CD4-positive, alpha-beta T cell (primary cell): ENCODE data around the gene PITPNC1. TPM values are rescaled to one million over a fixed set of nuclear protein-coding genes. Genes with fewer than 3 reads are reported as not detected.

Experiments
- ATAC-seq: fragments of 200-7000 bp; cut with Tn5 transposase; one replicate; pipeline ENCODE4 v1.10.0; 2022; ENCODE audit warnings: mild to moderate bottlenecking; ENCODE audit not compliant: poor library complexity
- CTCF ChIA-PET: fragments of 350-600 bp; sonication (Branson Sonifier 250); formaldehyde crosslinking; loops from one replicate; lab custom pipeline; 2021; ENCODE audit warnings: antibody characterized with exemption, inconsistent platforms; lab: Charles Lee
- POLR2A ChIA-PET: fragments of 350-600 bp; sonication (Branson Sonifier 250); formaldehyde crosslinking; loops from one replicate; lab custom pipeline; 2021; ENCODE audit warnings: antibody characterized with exemption, inconsistent platforms; lab: Charles Lee
- DNase-seq, 14 experiments: peaks; one replicate each; pipeline ENCODE4 v3.0.0-alpha.2; 2013 to 2020; ENCODE audit warnings: mixed read lengths in 2 of 14
- H3K27ac ChIP-seq, 2 donors: one replicate each; pipeline versions ENCODE4 v1.5.1 to v1.7.0; 2013; ENCODE audit warnings: low read length in 2 of 2, low read depth in 1 of 2, mild to moderate bottlenecking in 1 of 2
- H3K27me3 ChIP-seq, 2 experiments: 1 replicate in 1 of 2; 2 replicates in 1 of 2; pipeline versions ENCODE4 v1.6.1 to v1.7.0; 2013; ENCODE audit warnings: low read length in 2 of 2, control low read depth in 1 of 2, mild to moderate bottlenecking in 1 of 2, moderate library complexity in 1 of 2; ENCODE audit not compliant: insufficient read depth in 2 of 2, control insufficient read depth in 1 of 2
- H3K36me3 ChIP-seq: one replicate; pipeline ENCODE4 v1.6.1; 2013; ENCODE audit warnings: low read length, control low read depth; ENCODE audit not compliant: insufficient read depth
- H3K4me1 ChIP-seq: one replicate; pipeline ENCODE4 v1.6.1; 2013; ENCODE audit warnings: low read length, control low read depth; ENCODE audit not compliant: insufficient read depth
- H3K4me3 ChIP-seq: one replicate; pipeline ENCODE4 v1.5.1; 2013; ENCODE audit warnings: mild to moderate bottlenecking, low read length, moderate library complexity
- H3K9me3 ChIP-seq, 2 experiments: 1 replicate in 1 of 2; 2 replicates in 1 of 2; pipeline versions ENCODE4 v1.6.1 to v1.7.0; 2013; ENCODE audit warnings: low read length in 2 of 2, mild to moderate bottlenecking in 2 of 2, control low read depth in 1 of 2, moderate library complexity in 1 of 2; ENCODE audit not compliant: control insufficient read depth in 1 of 2, insufficient read depth in 1 of 2
- H3K27ac Mint-ChIP-seq: one replicate; pipeline ENCODE4 v1.8.0; 2020; ENCODE audit warnings: mixed read lengths
- H3K27me3 Mint-ChIP-seq: one replicate; pipeline ENCODE4 v1.8.0; 2021; ENCODE audit warnings: mixed read lengths
- H3K36me3 Mint-ChIP-seq: one replicate; pipeline ENCODE4 v1.8.0; 2021; ENCODE audit warnings: low read depth, mixed read lengths
- H3K4me1 Mint-ChIP-seq: one replicate; pipeline ENCODE4 v1.8.0; 2021; ENCODE audit warnings: low read depth, mixed read lengths
- H3K4me3 Mint-ChIP-seq: one replicate; pipeline ENCODE4 v1.8.0; 2020; ENCODE audit warnings: mild to moderate bottlenecking, mixed read lengths
- H3K9me3 Mint-ChIP-seq: one replicate; pipeline ENCODE4 v1.8.0; 2020; ENCODE audit warnings: mixed read lengths
- intact Hi-C, 2 experiments: fragments of 100-400 bp; cut with DNase I in 1 of 2; cut with micrococcal nuclease in 1 of 2; formaldehyde crosslinking; loops; one replicate each; pipeline versions ENCODE4 v1.15.1 to v1.9.0; 2023 to 2025; cut with DNase I, micrococcal nuclease
- total RNA-seq, 174 experiments: library from RNA in 2 of 174; stranded (reverse) in 2 of 174; gene quantifications; one replicate each; pipeline ENCODE4 v1.2.3 and lab custom pipeline; 2021 to 2026
- TF ChIP-seq, protein P1 (sequence below): fragments of 200-600 bp; IDR thresholded peaks from one replicate; pipeline ENCODE4 v1.8.0; 2022; ENCODE audit warnings: antibody characterized with exemption, mild to moderate bottlenecking

Gene PITPNC1
- total RNA-seq, 2 experiments from 2014 or later, result 80.2 to 83.4 TPM

DNA sequence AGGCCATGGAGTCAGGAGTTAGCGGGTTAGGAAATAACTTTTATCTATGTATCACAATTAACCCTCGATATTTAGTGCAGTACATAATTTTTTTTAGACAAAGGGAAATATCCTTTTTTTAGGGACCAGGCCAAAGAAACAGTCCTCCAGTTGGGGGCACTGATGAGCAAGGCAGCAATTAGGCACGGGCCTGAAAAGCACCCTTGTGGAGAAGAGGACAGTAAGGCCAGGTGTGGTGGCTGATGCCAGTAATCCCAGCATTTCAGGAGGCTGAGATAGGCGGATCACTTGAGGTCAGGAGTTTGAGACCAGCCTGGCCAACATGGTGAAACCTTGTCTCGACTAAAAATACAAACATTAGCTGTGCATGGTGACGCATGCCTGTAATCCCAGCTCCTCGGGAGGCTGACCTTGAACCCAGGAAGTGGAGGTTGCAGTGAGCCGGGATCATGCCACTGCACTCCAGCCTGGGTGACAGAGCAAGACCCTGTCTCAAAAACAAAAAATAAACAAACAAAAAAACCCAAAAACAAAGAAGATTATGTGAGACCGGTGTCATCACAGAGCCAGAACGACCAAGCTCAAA is 182.4 kb downstream of the PITPNC1 start:
- no peaks in the 10 kb centered on the region for H3K9me3 ChIP-seq
- intact Hi-C loops, result no loop called here
- H3K27ac ChIP-seq, result no peak overlapping the region
- Mint-ChIP-seq H3K9me3 (peaks cover 3% of the 10 kb centered on the region), H3K36me3 (peaks cover 69% of the 10 kb centered on the region), H3K27me3 (no peaks in the 10 kb centered on the region), H3K4me3 (no peak overlapping the region), H3K27ac (peak overlapping the region; percentile 32), H3K4me1 (peaks cover 6% of the 10 kb centered on the region)
- H3K4me3 ChIP-seq, result no peak overlapping the region
- H3K27me3 ChIP-seq, result no peaks in the 10 kb centered on the region
- TF ChIP-seq, protein P1, sequence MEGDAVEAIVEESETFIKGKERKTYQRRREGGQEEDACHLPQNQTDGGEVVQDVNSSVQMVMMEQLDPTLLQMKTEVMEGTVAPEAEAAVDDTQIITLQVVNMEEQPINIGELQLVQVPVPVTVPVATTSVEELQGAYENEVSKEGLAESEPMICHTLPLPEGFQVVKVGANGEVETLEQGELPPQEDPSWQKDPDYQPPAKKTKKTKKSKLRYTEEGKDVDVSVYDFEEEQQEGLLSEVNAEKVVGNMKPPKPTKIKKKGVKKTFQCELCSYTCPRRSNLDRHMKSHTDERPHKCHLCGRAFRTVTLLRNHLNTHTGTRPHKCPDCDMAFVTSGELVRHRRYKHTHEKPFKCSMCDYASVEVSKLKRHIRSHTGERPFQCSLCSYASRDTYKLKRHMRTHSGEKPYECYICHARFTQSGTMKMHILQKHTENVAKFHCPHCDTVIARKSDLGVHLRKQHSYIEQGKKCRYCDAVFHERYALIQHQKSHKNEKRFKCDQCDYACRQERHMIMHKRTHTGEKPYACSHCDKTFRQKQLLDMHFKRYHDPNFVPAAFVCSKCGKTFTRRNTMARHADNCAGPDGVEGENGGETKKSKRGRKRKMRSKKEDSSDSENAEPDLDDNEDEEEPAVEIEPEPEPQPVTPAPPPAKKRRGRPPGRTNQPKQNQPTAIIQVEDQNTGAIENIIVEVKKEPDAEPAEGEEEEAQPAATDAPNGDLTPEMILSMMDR, result no peak
- ATAC-seq (no peak), DNase-seq (no peak)
- ChIA-PET POLR2A (no interaction called here), CTCF (interaction anchor here (1.2 to 1.6 kb wide), 2 partner anchors 10 to 47 kb away, joined by 5 read pairs; no protein-coding TSS in a partner anchor)
- H3K4me1 ChIP-seq, result peaks cover 3% of the 10 kb centered on the region
- H3K36me3 ChIP-seq, result peaks cover 36% of the 10 kb centered on the region

DNA sequence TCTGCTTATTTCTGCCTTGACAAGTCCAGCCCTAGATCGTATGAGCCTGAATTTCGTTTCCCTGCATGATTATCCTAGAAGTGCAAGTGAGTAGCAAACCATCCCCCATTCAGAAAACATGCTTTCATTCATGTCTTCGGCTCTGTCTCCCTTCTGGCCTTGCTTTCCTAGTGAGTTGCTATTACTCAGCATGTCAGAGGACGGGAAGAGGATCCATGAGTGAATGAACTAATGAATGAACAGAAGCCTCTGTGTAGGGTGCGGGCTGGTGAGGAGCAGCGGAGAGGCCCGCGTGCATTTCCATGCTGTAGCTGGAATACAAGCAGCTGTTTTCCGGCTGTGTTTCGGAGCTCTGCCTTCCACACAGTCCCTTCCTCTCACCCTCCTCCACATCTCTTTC is 184.9 kb downstream of the PITPNC1 start:
- Histone ChIP-seq H3K27ac (no peak overlapping the region), H3K27me3 (no peaks in the 10 kb centered on the region), H3K4me1 (peaks cover 3% of the 10 kb centered on the region), H3K9me3 (no peaks in the 10 kb centered on the region), H3K36me3 (peaks cover 29% of the 10 kb centered on the region), H3K4me3 (no peak overlapping the region)
- ChIA-PET CTCF (no interaction called here), POLR2A (no interaction called here)
- ATAC-seq, result no peak
- Mint-ChIP-seq H3K4me3 (no peak overlapping the region), H3K36me3 (peaks cover 52% of the 10 kb centered on the region), H3K27ac (peak overlapping the region; percentile 3), H3K4me1 (peaks cover 6% of the 10 kb centered on the region), H3K27me3 (no peaks in the 10 kb centered on the region), H3K9me3 (no peaks in the 10 kb centered on the region)
- TF ChIP-seq, protein P1, result no peak
- intact Hi-C loops, result no loop called here
- no peak for DNase-seq

DNA sequence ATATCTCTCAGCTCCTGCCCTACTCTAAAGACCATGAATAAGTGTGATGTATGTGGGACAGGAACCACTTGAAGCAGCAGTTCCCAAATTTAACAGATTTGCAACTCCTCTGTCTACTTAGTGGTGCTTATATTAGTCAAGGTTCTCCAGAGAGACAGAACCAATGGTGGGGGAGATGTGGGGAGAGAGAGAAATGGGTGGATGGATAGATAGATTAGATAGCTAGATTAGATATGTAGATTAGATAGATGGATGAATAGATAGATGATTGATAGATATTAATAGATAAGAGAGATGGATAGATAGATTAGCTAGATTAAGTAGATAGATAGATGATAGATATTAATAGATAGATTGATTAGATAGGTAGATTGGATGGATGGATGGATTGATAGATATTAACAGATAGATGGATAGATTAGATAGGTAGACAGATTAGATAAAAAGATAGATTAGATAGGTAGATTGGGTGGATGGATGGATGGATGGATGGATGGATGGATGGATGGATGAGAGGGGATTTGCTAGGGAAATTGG is 186.7 kb downstream of the PITPNC1 start:
- intact Hi-C loops, result no loop called here
- ATAC-seq (no peak), DNase-seq (no peak)
- Mint-ChIP-seq H3K9me3 (no peaks in the 10 kb centered on the region), H3K27ac (no peak overlapping the region), H3K27me3 (no peaks in the 10 kb centered on the region), H3K36me3 (peaks cover 47% of the 10 kb centered on the region), H3K4me3 (no peak overlapping the region), H3K4me1 (no peaks in the 10 kb centered on the region)
- CTCF ChIA-PET, result interaction anchor here (0.9 kb wide), 2 partner anchors 80 to 189 kb away, joined by 3 read pairs; no protein-coding TSS in a partner anchor
- Histone ChIP-seq H3K9me3 (no peaks in the 10 kb centered on the region), H3K36me3 (peaks cover 27% of the 10 kb centered on the region), H3K27ac (no peak overlapping the region), H3K4me1 (peaks cover 3% of the 10 kb centered on the region), H3K27me3 (no peaks in the 10 kb centered on the region), H3K4me3 (no peak overlapping the region)
- POLR2A ChIA-PET, result no interaction called here
- TF ChIP-seq, protein P1, result no peak
